HepG2 (cell line): ENCODE data around the gene RHD. TPM values are rescaled to one million over a fixed set of nuclear protein-coding genes. Genes with fewer than 3 reads are reported as not detected.
A peak's percentile ranks its signal among the peaks of the same experiment; 100 is the strongest.

ENCODE experiments used
- AGO2 ChIP-seq: fragments of 200-400 bp; formaldehyde crosslinking; optimal IDR thresholded peaks from 2 replicates; pipeline ENCODE3; 2017; ENCODE audit warnings: mild to moderate bottlenecking, low read depth, low read length, moderate library complexity
- FOXA3 ChIP-seq: IDR thresholded peaks from 2 replicates; pipeline ENCODE4 v1.6.1; 2016; ENCODE audit warnings: missing genetic modification reagents, missing compliant biosample characterization
- FOXK1 ChIP-seq: sonication (generic); formaldehyde crosslinking; IDR thresholded peaks from 2 replicates; pipeline ENCODE4 v1.4.0; 2020; ENCODE audit warnings: low read depth, missing genetic modification reagents, borderline replicate concordance
- GABPB1 ChIP-seq: IDR thresholded peaks from 2 replicates; pipeline ENCODE4 v1.6.1; 2016; ENCODE audit warnings: mild to moderate bottlenecking, missing genetic modification reagents, moderate library complexity, missing compliant biosample characterization
- HNRNPK ChIP-seq: fragments of 200-400 bp; formaldehyde crosslinking; IDR thresholded peaks from 2 replicates; pipeline ENCODE4 v1.6.1; 2018; ENCODE audit warnings: low read length, low read depth, moderate library complexity, mild to moderate bottlenecking; ENCODE audit not compliant: poor library complexity, severe bottlenecking
- IRX3 ChIP-seq: sonication (generic); formaldehyde crosslinking; IDR thresholded peaks from 2 replicates; pipeline ENCODE4 v1.8.1; 2023; ENCODE audit warnings: mild to moderate bottlenecking, low read depth, missing genetic modification reagents, borderline replicate concordance
- KLF6 ChIP-seq: IDR thresholded peaks from 2 replicates; pipeline ENCODE4 v1.8.0; 2016; ENCODE audit warnings: missing biosample characterization, missing genetic modification reagents
- NFE2L1 ChIP-seq: sonication (generic); formaldehyde crosslinking; IDR thresholded peaks from 2 replicates; pipeline ENCODE4 v1.4.0; 2020; ENCODE audit warnings: missing genetic modification reagents, mild to moderate bottlenecking, borderline replicate concordance
- SATB2 ChIP-seq: sonication (generic); formaldehyde crosslinking; IDR thresholded peaks from 2 replicates; pipeline ENCODE4 v1.5.0; 2020; ENCODE audit warnings: missing genetic modification reagents
- SMARCE1 ChIP-seq: fragments of 450-650 bp; IDR thresholded peaks from 2 replicates; pipeline ENCODE4 v1.6.1; 2017; ENCODE audit warnings: borderline replicate concordance
- SRF ChIP-seq: IDR thresholded peaks from 2 replicates; pipeline ENCODE4 v1.6.1; 2011; ENCODE audit warnings: mild to moderate bottlenecking, low read depth, low read length, moderate library complexity
- TBX2 ChIP-seq: sonication (generic); formaldehyde crosslinking; IDR thresholded peaks from 2 replicates; pipeline ENCODE4 v1.5.0; 2020; ENCODE audit warnings: missing genetic modification reagents, mild to moderate bottlenecking, borderline replicate concordance
- ZBTB20 ChIP-seq: sonication (generic); formaldehyde crosslinking; IDR thresholded peaks from 2 replicates; pipeline ENCODE4 v1.8.1; 2023; ENCODE audit warnings: missing genetic modification reagents, low read depth, mild to moderate bottlenecking, borderline replicate concordance
- ZNF274 ChIP-seq: sonication (generic); formaldehyde crosslinking; IDR thresholded peaks from 2 replicates; pipeline ENCODE4 v1.5.1; 2020; ENCODE audit warnings: mild to moderate bottlenecking, missing genetic modification reagents
- ZNF441 ChIP-seq: sonication (generic); formaldehyde crosslinking; IDR thresholded peaks from 2 replicates; pipeline ENCODE4 v1.7.0; 2021; ENCODE audit warnings: missing genetic modification reagents, borderline replicate concordance
- ZSCAN29 ChIP-seq: sonication (generic); formaldehyde crosslinking; conservative IDR thresholded peaks from 2 replicates; pipeline ENCODE4 v1.4.0; 2020; ENCODE audit warnings: mild to moderate bottlenecking, missing genetic modification reagents
- polyA plus RNA-seq, 8 experiments: library from polyadenylated mRNA; depleted of rRNA in 3 of 8; stranded (reverse) in 7 of 8; unstranded in 1 of 8; fragments of >200 nt; fragmentation: Illumina TruSeq in 4 of 8; extraction: Trizol in 4 of 8; gene quantifications; 2 replicates each; pipeline versions ENCODE4 v1.2.1 to v1.2.3, GENCODE V29; 2011 to 2016; ENCODE audit warnings: low read depth in 4 of 8, missing spikeins in 1 of 8, mixed read lengths in 1 of 8; ENCODE audit not compliant: insufficient read depth in 1 of 8
- total RNA-seq, 5 experiments: library from RNA; depleted of rRNA; stranded (reverse); fragments of >200 nt; fragmentation: Illumina TruSeq; extraction: Trizol; gene quantifications; 2 replicates each; pipeline ENCODE4 v1.2.3, GENCODE V29; 2016; ENCODE audit warnings: low read depth in 1 of 5
- TF ChIP-seq, protein P1 (sequence below): sonication (generic); formaldehyde crosslinking; IDR thresholded peaks from 2 replicates; pipeline ENCODE4 v1.8.0; 2022; ENCODE audit warnings: missing genetic modification reagents, mild to moderate bottlenecking, inconsistent platforms, borderline replicate concordance
- TF ChIP-seq, protein P2 (sequence below): sonication (generic); formaldehyde crosslinking; conservative IDR thresholded peaks from 2 replicates; pipeline ENCODE4 v1.8.0; 2022; ENCODE audit warnings: missing genetic modification reagents
- TF ChIP-seq, protein P3 (sequence below): sonication (generic); formaldehyde crosslinking; IDR thresholded peaks from 2 replicates; pipeline ENCODE4 v1.9.0; 2021; ENCODE audit warnings: missing genetic modification reagents, mild to moderate bottlenecking, borderline replicate concordance
- TF ChIP-seq, protein P4 (sequence below): sonication (generic); formaldehyde crosslinking; IDR thresholded peaks from 2 replicates; pipeline ENCODE4 v1.4.0; 2020; ENCODE audit warnings: mild to moderate bottlenecking, missing genetic modification reagents
- TF ChIP-seq, protein P5 (sequence below): sonication (generic); formaldehyde crosslinking; IDR thresholded peaks from 2 replicates; pipeline ENCODE4 v1.9.0; 2021; ENCODE audit warnings: missing genetic modification reagents, borderline replicate concordance

Gene RHD
- total and polyA plus RNA-seq, 2 of the 13 experiments (the other 11 are each of a cell fraction or from before 2014, with no cell fraction given): not detected

DNA sequence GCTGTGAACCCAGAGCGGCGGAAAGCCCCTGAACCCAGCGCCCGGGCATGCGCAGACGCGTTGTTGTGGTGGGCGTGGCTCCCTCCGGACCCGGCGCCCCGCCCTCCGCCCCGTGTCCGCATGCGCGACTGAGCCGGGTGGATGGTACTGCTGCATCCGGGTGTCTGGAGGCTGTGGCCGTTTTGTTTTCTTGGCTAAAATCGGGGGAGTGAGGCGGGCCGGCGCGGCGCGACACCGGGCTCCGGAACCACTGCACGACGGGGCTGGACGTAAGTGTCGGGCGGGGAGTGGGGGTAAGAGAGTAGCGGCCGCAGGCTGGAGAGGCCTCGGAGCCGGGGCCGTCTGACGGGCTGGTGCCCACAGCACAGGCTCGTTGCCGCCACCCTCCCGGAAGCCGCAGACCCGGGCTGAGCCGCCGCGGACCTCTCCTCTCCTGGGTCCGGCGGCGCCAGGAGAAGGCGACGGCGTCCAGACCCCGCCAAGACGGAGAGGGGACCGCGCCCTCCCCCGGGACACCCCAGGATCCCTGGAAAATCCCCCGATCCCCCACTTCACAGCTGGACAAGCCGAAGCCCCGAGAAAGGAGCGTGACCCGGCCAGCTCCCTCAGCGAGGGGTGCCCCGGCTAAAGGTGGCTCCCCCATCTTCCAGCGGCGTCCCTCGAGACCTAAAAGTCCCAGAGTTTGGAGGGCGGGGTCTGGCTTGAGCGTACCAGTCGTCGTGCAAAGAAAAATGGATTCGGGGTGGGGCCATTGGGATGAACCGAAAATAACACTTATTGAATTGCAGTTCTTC is 66.1 kb downstream of the RHD start, which contains the start of gene TMEM50A (continued):
- TF ChIP-seq, protein P1, sequence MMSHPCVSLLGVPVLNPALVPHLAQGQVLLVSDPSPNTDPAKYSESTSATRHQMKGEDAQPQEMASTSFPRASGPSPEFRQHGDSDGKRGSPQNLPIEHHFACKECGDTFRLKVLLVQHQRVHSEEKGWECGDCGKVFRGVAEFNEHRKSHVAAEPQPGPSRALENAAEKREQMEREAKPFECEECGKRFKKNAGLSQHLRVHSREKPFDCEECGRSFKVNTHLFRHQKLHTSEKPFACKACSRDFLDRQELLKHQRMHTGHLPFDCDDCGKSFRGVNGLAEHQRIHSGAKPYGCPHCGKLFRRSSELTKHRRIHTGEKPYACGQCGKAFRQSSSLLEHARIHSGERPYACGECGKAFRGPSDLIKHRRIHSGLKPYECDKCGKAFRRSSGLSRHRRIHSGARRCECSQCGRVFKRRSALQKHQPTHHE (CRISPR knock-in tag): no peak
- no peak for TF ChIP-seq ZNF441 (CRISPR knock-in tag)
- TF ChIP-seq, protein P2, sequence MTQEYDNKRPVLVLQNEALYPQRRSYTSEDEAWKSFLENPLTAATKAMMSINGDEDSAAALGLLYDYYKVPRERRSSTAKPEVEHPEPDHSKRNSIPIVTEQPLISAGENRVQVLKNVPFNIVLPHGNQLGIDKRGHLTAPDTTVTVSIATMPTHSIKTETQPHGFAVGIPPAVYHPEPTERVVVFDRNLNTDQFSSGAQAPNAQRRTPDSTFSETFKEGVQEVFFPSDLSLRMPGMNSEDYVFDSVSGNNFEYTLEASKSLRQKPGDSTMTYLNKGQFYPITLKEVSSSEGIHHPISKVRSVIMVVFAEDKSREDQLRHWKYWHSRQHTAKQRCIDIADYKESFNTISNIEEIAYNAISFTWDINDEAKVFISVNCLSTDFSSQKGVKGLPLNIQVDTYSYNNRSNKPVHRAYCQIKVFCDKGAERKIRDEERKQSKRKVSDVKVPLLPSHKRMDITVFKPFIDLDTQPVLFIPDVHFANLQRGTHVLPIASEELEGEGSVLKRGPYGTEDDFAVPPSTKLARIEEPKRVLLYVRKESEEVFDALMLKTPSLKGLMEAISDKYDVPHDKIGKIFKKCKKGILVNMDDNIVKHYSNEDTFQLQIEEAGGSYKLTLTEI: no peak
- TF ChIP-seq ZBTB20 (CRISPR knock-in tag): no peak
- no peak for TF ChIP-seq SATB2 (CRISPR knock-in tag)
- TF ChIP-seq SMARCE1: no peak
- TF ChIP-seq IRX3 (CRISPR knock-in tag): 0 out of 2 replicates have a peak, but pooled peaks have one; percentile 29
- TF ChIP-seq NFE2L1 (CRISPR knock-in tag): no peak
- TF ChIP-seq, protein P3, sequence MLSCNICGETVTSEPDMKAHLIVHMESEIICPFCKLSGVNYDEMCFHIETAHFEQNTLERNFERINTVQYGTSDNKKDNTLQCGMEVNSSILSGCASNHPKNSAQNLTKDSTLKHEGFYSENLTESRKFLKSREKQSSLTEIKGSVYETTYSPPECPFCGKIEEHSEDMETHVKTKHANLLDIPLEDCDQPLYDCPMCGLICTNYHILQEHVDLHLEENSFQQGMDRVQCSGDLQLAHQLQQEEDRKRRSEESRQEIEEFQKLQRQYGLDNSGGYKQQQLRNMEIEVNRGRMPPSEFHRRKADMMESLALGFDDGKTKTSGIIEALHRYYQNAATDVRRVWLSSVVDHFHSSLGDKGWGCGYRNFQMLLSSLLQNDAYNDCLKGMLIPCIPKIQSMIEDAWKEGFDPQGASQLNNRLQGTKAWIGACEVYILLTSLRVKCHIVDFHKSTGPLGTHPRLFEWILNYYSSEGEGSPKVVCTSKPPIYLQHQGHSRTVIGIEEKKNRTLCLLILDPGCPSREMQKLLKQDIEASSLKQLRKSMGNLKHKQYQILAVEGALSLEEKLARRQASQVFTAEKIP (CRISPR knock-in tag): no peak
- peak; percentile 28; the same call in 1 of the 2 replicates for TF ChIP-seq TBX2 (CRISPR knock-in tag)
- TF ChIP-seq, protein P4, sequence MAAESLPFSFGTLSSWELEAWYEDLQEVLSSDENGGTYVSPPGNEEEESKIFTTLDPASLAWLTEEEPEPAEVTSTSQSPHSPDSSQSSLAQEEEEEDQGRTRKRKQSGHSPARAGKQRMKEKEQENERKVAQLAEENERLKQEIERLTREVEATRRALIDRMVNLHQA (CRISPR knock-in tag): no peak
- TF ChIP-seq HNRNPK: peak; percentile 61
- TF ChIP-seq KLF6 (CRISPR knock-in tag): peak; percentile 58; the same call in 1 of the 2 replicates
- TF ChIP-seq GABPB1 (CRISPR knock-in tag): peak; percentile 87
- 0 out of 2 replicates have a peak, but pooled peaks have one; percentile 45 for TF ChIP-seq ZSCAN29 (CRISPR knock-in tag)
- TF ChIP-seq AGO2: no peak
- TF ChIP-seq FOXA3 (CRISPR knock-in tag): no peak
- TF ChIP-seq FOXK1: 0 out of 2 replicates have a peak, but pooled peaks have one; percentile 23
- TF ChIP-seq SRF: no peak
- TF ChIP-seq ZNF274: peak; percentile 41; the same call in 1 of the 2 replicates
- TF ChIP-seq, protein P5, sequence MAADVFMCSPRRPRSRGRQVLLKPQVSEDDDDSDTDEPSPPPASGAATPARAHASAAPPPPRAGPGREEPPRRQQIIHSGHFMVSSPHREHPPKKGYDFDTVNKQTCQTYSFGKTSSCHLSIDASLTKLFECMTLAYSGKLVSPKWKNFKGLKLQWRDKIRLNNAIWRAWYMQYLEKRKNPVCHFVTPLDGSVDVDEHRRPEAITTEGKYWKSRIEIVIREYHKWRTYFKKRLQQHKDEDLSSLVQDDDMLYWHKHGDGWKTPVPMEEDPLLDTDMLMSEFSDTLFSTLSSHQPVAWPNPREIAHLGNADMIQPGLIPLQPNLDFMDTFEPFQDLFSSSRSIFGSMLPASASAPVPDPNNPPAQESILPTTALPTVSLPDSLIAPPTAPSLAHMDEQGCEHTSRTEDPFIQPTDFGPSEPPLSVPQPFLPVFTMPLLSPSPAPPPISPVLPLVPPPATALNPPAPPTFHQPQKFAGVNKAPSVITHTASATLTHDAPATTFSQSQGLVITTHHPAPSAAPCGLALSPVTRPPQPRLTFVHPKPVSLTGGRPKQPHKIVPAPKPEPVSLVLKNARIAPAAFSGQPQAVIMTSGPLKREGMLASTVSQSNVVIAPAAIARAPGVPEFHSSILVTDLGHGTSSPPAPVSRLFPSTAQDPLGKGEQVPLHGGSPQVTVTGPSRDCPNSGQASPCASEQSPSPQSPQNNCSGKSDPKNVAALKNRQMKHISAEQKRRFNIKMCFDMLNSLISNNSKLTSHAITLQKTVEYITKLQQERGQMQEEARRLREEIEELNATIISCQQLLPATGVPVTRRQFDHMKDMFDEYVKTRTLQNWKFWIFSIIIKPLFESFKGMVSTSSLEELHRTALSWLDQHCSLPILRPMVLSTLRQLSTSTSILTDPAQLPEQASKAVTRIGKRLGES (CRISPR knock-in tag): no peak
